SK-N-SH treated with all-trans-retinoic acid at 6 μM for 48 hours (cell line): Measurements from ENCODE around the gene BRD2.

Experiments
- ARNTL ChIP-seq: fragments of 450-650 bp; formaldehyde crosslinking; IDR thresholded peaks from 2 replicates; pipeline ENCODE4 v1.5.0; 2020; ENCODE audit warnings: low read depth, mild to moderate bottlenecking, moderate library complexity, borderline replicate concordance
- CREB5 ChIP-seq: fragments of 250-450 bp; sonication (Bioruptor Pico); IDR thresholded peaks from 2 replicates; pipeline ENCODE4 v1.5.1; 2020; ENCODE audit warnings: low read depth, mild to moderate bottlenecking, moderate library complexity
- CSDC2 ChIP-seq: fragments of 250-450 bp; sonication (Bioruptor Pico); IDR thresholded peaks from 2 replicates; pipeline ENCODE4 v1.5.0; 2020; ENCODE audit warnings: mild to moderate bottlenecking, moderate library complexity
- RARB ChIP-seq: fragments of 250-450 bp; sonication (Bioruptor Pico); IDR thresholded peaks from 2 replicates; pipeline ENCODE4 v1.8.0; 2021; ENCODE audit warnings: mild to moderate bottlenecking, moderate library complexity

- no peak for TF ChIP-seq ARNTL
- no peak for TF ChIP-seq CREB5 (CRISPR knock-in tag)
- no peak for TF ChIP-seq RARB (CRISPR knock-in tag)
- no peak for TF ChIP-seq CSDC2 (CRISPR knock-in tag)
Measured at GRCh38 chr6:32980488-32981038, 12.2 kb downstream of the BRD2 start.
